ENCODE data around the gene SLC7A8.

- no peak for TF ChIP-seq CTCF (conservative IDR thresholded peaks at IDR 0.05 in 1 of 2, IDR thresholded peaks at IDR 0.05 in 1 of 2; ENCODE audit: low read depth in 1 of 2, low read length in 2 of 2)
- TF ChIP-seq EZH2 (IDR thresholded peaks at IDR 0.05; ENCODE audit: low read length, missing control alignments), result no peak
Measured at GRCh38 chr14:23142826-23143225, 40.6 kb downstream of the SLC7A8 start.
